NCI-H748 treated with DMSO at 0.1 percent for 48 hours (cell line): ENCODE measurements around the gene TAF11L2.
"Not testable (repeated sequence)": the region's sequence is repeated elsewhere in the genome, so short reads cannot be mapped to it uniquely, and the experiment has no call there.

Source experiments
- DNase-seq: peaks from one replicate; lab custom pipeline; 2025; lab: John Stamatoyannopoulos, UW

Gene TAF11L2

GRCh38 chr5:17497931-17498330 lies at the start of gene TAF11L2:
Gene TAF11L2 (plus strand): TSS chr5:17498231.
- not testable (repeated sequence) for DNase-seq

GRCh38 chr5:17448877-17449276 lies 49.2 kb upstream of the TAF11L2 start:
- no peak for DNase-seq

- DNase-seq: no peak
Measured at GRCh38 chr5:17452936-17453335, 45.1 kb upstream of the TAF11L2 start.

GRCh38 chr5:17455942-17456341 lies 42.1 kb upstream of the TAF11L2 start:
- no peak for DNase-seq

- DNase-seq: no peak
Measured at GRCh38 chr5:17461793-17462192, 36.2 kb upstream of the TAF11L2 start.

- DNase-seq: no peak
Measured at GRCh38 chr5:17463653-17464052, 34.4 kb upstream of the TAF11L2 start.

- no peak for DNase-seq
Measured at GRCh38 chr5:17470064-17470463, 28.0 kb upstream of the TAF11L2 start.

- DNase-seq: not testable (repeated sequence)
Measured at GRCh38 chr5:17475064-17475463, 23.0 kb upstream of the TAF11L2 start.

GRCh38 chr5:17477043-17477442 lies 21.0 kb upstream of the TAF11L2 start:
- no peak for DNase-seq

GRCh38 chr5:17477573-17478265 lies 20.3 kb upstream of the TAF11L2 start:
- no peak for DNase-seq

GRCh38 chr5:17481378-17481777 lies 16.7 kb upstream of the TAF11L2 start:
- no peak for DNase-seq

- DNase-seq: no peak
Measured at GRCh38 chr5:17482790-17483189, 15.2 kb upstream of the TAF11L2 start.

GRCh38 chr5:17486464-17487173 lies 11.4 kb upstream of the TAF11L2 start:
- DNase-seq: not testable (repeated sequence)

GRCh38 chr5:17487174-17487512 lies 10.9 kb upstream of the TAF11L2 start:
- no peak for DNase-seq

GRCh38 chr5:17491257-17491656 lies 6.8 kb upstream of the TAF11L2 start:
- not testable (repeated sequence) for DNase-seq

GRCh38 chr5:17492770-17493169 lies 5.3 kb upstream of the TAF11L2 start:
- DNase-seq: no peak

GRCh38 chr5:17497446-17497845 lies 585 bp upstream of the TAF11L2 start:
- no peak for DNase-seq

GRCh38 chr5:17511775-17512325 lies 13.8 kb downstream of the TAF11L2 start:
- no peak for DNase-seq

GRCh38 chr5:17517526-17517925 lies 19.5 kb downstream of the TAF11L2 start:
- not testable (repeated sequence) for DNase-seq

GRCh38 chr5:17518067-17518466 lies 20.0 kb downstream of the TAF11L2 start, which contains the start of gene TAF11L3:
Gene TAF11L3 (plus strand): TSS chr5:17518367.
- DNase-seq: not testable (repeated sequence)

- DNase-seq: not testable (repeated sequence)
Measured at GRCh38 chr5:17519508-17519907, 21.5 kb downstream of the TAF11L2 start.

GRCh38 chr5:17521501-17521900 lies 23.5 kb downstream of the TAF11L2 start, which contains the start of gene TAF11L4:
Gene TAF11L4 (plus strand): TSS chr5:17521801.
- DNase-seq: not testable (repeated sequence)

- not testable (repeated sequence) for DNase-seq
Measured at GRCh38 chr5:17524935-17525334, 26.9 kb downstream of the TAF11L2 start, which contains the start of gene TAF11L5. Gene TAF11L5 (plus strand): TSS chr5:17525235.
